DMS 273 (cell line): ENCODE measurements around the gene ATRNL1.
"Not testable (repeated sequence)": the region's sequence is repeated elsewhere in the genome, so short reads cannot be mapped to it uniquely, and the experiment has no call there.

Experiments used
- DNase-seq: peaks from one replicate; lab custom pipeline; 2025; ENCODE audit not compliant: unreplicated experiment; lab: John Stamatoyannopoulos, UW

The ATRNL1 gene

DNA sequence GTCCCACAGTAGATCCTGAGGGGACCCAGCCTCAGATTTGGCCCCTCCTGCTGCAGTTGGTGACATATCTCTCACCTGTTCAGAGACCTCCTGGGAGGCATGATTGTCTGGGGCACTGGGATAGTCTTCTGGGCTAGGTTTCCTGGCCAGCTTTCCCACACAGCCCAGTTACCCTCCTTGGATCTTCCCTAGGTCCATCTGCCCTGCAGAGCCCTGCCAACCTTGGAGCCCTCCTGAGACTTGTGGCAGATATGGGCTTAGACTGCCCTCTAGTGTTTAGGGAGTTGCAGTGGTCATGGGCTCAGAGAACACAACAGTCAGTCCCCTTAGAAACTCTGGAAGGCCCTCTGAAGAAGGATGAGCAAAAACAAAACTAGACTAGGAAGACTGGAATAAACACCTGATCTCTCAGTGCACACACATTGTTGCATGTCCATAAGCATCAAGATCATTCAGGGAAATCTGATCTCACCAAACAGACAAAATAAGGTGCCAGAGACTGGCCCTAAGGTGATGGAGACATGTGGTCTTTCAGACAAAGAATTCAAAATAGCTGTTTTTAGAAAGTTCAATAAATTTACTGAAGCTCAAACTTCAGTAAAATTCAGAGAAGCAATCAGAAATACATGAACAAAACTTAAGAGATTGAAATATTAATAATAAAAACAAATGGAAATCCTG lies 324.6 kb downstream of the ATRNL1 start:
- peak; percentile 73 for DNase-seq

DNA sequence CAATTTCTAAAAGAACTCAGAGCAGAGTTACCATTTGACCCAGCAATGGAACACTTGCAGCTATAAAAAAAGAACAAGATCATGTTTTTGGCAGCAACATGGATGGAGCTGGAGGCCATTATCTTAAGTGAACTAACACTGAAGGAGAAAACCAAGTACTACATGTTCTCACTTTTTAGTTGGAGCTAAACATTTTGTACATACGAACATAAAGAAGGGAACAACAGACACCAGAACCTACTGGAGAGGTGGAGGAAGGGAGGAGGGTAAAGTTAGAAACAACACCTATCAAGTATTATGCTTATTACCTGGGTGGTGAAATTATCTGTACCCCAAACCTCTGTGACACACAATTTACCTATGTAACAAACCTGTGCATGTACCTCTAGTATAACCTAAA lies 329.5 kb downstream of the ATRNL1 start:
- DNase-seq: no peak

DNA sequence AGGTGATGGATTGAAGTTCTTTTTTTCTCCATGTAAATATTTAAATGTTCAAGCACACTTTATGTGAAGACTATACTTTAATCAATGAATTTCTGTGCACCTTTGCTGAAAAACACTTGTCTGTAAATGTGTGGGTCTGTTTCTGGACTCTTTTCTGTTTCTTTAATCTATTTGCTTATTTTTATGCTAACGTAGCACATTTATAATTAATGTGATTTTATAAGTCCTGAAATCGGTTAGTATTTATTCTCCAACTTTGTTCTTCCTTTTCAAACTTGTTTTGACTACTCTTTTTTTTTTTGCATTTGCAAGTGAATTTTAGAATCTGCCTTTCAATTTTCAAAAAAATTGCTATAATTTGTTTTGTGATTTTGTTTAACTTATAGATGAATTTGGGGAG lies 334.4 kb downstream of the ATRNL1 start:
- no peak for DNase-seq

DNA sequence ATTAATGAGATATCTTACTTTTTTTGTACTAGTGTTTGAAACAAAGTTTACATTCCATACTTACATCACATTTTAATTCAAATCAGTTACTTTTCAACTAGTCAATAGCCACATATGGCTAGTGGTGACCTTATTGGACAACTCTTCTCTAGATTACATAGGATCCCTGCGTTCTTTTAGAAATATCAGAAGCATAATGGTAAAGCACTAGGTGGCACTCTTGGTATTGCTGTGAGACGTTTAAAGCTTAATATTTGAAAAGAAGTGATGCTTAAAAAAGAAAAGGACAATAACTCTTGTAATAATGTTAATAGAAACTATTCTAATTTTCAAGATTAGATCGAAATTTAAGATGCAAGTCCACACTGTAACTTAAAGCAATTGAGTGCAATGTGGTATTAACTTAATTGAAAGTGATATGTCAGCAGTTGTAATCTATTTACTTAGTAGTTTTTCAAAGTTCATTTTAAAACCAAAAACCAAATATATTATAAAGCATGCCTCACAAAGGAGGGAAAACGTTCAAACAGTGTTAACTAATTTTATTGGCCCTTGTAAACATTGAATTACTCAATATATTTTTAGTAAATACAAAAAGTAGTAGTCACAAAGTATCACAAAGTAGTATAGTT lies 339.1 kb downstream of the ATRNL1 start:
- DNase-seq: peak; percentile 51

GRCh38 chr10:115436999-115437398 lies 343.8 kb downstream of the ATRNL1 start:
- DNase-seq: no peak

DNA sequence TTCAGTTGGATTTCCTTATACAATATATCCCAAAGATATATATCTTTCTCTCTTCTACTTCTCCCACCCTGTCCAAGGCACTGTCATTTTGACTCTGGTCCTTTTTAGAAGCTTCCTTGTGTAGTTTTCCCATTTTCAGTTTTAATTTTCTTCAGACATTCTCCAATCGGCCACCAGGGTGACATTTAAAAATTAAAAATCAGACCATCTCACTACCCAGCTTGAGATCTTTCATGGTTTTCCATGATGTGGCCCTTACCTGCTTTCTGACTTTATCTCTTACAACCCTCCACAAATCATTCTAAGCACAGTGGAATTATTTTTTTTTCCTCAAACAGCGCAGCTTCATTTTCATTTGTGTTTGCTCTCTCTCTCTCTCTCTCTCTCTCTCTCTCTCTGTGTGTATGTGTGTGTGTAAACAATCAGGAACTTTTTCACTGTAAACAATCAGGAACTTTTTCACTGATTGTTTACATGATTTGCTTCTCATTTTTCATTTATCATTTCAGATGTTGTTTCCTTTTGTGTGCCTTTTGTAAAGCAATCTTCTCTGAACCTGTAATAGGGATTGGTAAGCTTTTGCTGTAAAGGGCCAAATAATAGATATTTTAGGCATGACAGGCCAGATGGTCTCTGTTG lies 348.9 kb downstream of the ATRNL1 start:
- peak; percentile 17 for DNase-seq

- no peak for DNase-seq
These were observed 363.6 kb downstream of the ATRNL1 start for GRCh38 chr10:115456812-115457211.

DNA sequence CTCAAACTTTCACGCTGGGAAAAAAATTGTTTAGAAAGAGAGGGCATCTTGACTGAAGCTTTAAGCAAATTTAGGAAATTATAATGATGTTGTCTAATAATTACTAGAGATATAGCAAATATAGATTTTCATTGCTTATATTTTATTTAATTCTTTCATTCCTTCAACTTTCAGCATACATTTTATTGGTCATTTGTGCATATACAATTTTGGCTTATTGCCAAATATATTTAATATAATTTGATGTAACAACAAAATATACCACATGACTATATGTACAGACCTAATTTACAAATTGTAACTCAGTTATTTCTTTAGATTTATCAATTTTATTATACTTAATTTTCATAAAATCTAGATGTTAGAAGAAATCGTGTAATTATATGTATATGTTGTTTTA lies 390.1 kb downstream of the ATRNL1 start:
- DNase-seq: no peak

DNA sequence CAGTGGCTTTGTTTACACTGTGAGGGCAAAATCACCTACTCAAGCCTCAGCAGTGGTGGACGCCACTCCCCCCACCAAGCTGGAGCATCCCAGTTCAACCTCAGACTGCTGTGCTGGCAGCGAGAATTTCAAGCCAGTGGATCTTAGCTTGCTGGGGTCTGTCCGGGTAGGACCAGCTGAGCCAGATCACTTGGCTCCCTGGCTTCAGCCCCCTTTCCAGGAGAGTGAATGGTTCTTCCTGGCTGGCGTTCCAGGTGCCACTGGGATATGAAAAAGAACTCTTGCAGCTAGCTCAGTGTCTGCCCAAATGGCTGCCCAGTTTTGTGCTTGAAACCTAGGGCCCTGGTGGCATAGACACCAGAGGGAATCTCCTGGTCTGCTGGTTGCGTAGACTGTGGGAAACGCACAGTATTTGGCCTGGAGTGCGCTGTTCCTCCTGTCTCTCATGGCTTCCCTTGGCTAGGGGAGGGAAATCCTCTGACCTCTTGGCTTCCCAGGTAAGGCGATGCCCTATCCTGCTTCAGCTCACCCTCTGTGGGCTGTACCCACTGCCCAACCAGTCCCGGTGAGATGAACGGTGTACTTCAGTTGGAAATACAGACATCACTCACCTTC lies 398.5 kb downstream of the ATRNL1 start:
- no peak for DNase-seq

DNA sequence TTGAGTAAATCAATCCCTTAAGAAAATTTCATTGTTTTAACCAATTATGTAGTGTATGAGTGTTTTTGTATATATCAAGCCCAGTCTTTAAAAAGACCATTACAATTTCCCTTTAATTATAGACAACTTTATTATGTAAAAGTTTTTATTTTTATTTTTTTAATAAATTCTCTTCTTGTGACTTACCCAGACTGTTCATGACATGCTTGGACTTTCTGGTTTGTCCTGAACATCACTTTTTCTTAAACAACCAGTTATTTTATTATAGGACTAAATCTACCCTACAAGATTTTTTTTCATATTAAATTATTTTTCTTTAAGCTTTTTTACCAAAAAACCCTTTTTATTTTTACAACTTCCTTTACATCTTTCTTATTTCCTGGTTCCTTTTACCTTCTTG lies 410.4 kb downstream of the ATRNL1 start:
- DNase-seq: peak; percentile 4

GRCh38 chr10:115514895-115515294 lies 421.7 kb downstream of the ATRNL1 start:
- no peak for DNase-seq

GRCh38 chr10:115525141-115525540 lies 432.0 kb downstream of the ATRNL1 start:
- DNase-seq: peak; percentile 76

GRCh38 chr10:115527682-115528081 lies 434.5 kb downstream of the ATRNL1 start:
- not testable (repeated sequence) for DNase-seq

- DNase-seq: not testable (repeated sequence)
These were observed 443.2 kb downstream of the ATRNL1 start for GRCh38 chr10:115536401-115536800.

GRCh38 chr10:115539142-115539762 lies 446.1 kb downstream of the ATRNL1 start:
- no peak for DNase-seq

DNA sequence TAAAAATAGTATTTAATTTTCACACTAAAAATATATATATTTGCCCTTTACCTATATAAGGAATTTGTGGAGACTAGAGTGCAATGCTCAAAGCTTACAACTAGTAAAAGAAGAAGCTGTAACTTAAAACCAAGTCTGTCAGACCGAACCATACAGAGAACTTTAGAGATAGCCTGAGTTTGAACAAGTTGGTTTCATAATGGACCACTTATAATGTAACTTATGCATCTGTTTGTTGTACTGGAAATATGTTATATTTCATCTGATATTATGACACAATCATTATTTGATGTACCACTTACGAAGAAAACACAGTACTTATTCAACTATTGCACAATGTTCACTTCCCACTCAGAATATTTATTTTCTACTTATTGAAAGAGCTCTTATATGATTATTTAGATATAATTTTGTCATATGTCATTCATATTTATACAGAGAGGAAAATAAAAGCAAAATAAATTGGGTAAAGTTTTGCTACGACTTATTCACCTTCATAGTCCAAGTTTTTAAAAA lies 462.8 kb downstream of the ATRNL1 start:
- no peak for DNase-seq

DNA sequence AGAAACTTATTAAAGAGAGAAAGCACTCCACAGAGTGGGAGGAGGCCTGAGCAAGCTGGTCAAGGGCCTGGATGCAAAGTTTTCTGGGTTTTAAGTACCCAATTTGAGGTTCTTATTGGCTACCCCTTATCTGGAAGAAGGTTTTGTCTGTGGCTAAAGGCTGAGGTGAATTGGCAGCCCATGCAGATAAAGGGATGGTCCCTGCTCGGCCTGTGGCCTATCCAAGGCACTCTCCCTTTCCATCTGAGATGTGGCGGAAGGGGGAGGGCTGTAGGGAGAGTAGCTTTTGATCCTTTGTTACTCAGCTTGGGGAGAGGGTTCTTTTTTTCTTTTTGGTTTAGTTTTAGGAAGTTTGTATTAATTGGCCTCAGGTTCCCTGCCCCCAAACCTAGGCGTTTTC lies 465.1 kb downstream of the ATRNL1 start:
- no peak for DNase-seq

DNA sequence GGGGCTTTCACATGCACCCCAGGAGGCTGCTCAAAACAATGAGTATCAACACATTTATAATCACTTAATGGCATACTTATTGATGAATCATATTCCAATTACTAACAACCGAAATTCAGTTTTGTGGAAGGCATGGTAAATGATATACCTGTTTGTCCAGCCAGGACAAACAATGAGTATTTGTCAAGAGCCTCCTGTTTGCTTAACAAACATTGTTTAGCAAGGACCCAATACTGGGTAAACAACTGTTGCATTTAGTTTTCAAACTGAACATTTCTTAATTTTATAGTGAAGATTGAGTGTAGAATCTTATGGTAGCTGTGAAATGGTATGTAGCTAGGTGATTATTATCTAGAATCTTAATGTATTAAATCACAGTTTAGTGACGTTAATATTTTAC lies 473.7 kb downstream of the ATRNL1 start:
- DNase-seq: no peak

DNA sequence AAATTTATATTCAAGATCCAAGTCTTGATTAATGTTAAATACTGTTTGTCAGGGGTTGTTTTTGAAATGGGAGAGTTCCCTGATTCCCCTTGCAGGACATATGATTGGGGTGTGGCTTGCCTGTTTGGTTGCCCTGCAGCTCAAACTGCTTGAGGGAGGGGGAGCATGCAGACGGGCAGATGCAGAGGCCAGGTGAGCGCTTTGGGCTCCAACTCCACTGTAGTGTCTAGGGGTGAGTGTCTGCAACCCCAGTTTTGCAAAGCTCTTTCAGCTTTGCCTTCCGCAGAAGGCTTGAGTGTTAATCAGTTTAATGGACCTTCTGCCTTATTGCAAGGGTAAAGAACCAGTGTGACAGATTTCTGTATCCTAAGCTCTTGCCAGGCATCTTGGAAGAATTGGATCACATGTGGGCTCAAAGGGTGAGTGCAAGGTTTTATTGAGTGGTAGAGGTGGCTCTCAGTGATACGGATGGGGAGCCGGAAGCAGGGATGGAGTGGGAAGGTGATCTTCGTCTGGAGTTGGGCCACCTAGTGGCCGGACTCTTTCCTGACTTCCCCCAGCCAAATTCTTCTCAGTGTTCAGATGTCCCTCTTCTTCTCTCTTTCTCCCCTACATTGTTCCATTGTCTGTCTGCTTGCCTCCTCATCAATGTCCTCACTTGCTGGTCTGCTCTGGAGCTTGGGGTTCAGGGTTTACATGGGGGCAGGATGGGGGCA lies 479.7 kb downstream of the ATRNL1 start:
- peak; percentile 21 for DNase-seq

- DNase-seq: no peak
These were observed 487.1 kb downstream of the ATRNL1 start for GRCh38 chr10:115580239-115580638.

DNA sequence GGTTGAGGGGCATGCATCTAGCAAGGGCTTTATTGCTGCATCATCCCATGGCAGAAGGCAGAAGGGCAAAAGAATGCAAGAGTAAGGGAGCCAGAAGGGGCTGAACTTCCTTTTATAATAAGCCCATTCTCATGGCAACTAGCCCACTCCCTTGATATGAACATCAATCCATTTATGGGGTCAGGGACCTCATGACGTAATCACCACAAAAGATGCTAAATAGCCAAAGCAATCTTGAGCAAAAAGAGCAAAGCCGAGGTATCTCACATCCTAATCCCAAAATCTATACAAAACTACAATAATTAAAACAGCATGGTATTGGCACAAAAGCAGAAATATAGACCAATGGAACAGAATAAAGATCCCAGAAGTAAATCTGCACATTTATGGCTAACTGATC lies 499.9 kb downstream of the ATRNL1 start:
- no peak for DNase-seq
